ENCODE results near the gene ZNF268.

DNA sequence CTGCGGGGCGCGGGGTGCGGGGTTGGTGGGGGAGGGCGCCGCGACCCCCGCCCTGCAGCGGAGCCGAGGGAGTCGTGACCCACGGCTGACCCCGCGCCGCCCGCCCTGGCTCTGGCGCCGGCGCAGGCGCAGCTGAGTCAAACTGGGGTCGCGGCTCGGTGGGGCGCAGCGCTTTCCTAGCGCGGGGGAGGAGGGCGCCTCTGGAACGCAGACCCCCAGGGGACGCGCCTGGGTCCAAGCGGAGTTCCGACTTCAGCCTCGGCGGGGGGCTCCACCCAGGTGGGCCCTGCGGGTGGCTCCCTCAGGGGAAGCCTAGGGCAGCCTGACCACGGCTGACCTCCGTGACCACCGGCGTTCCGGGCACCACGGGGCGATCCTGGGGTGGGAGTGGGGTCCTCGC, 54.8 kb downstream of the ZNF268 start:
- TF ChIP-seq, protein P1, sequence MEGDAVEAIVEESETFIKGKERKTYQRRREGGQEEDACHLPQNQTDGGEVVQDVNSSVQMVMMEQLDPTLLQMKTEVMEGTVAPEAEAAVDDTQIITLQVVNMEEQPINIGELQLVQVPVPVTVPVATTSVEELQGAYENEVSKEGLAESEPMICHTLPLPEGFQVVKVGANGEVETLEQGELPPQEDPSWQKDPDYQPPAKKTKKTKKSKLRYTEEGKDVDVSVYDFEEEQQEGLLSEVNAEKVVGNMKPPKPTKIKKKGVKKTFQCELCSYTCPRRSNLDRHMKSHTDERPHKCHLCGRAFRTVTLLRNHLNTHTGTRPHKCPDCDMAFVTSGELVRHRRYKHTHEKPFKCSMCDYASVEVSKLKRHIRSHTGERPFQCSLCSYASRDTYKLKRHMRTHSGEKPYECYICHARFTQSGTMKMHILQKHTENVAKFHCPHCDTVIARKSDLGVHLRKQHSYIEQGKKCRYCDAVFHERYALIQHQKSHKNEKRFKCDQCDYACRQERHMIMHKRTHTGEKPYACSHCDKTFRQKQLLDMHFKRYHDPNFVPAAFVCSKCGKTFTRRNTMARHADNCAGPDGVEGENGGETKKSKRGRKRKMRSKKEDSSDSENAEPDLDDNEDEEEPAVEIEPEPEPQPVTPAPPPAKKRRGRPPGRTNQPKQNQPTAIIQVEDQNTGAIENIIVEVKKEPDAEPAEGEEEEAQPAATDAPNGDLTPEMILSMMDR (IDR thresholded peaks at IDR 0.05) = no peak
- TF ChIP-seq POLR2A (IDR thresholded peaks at IDR 0.05) = no peak

Measured in adrenal gland (tissue), 5 donors.